ENCODE data around the gene CBR1.

The CBR1 gene

DNA sequence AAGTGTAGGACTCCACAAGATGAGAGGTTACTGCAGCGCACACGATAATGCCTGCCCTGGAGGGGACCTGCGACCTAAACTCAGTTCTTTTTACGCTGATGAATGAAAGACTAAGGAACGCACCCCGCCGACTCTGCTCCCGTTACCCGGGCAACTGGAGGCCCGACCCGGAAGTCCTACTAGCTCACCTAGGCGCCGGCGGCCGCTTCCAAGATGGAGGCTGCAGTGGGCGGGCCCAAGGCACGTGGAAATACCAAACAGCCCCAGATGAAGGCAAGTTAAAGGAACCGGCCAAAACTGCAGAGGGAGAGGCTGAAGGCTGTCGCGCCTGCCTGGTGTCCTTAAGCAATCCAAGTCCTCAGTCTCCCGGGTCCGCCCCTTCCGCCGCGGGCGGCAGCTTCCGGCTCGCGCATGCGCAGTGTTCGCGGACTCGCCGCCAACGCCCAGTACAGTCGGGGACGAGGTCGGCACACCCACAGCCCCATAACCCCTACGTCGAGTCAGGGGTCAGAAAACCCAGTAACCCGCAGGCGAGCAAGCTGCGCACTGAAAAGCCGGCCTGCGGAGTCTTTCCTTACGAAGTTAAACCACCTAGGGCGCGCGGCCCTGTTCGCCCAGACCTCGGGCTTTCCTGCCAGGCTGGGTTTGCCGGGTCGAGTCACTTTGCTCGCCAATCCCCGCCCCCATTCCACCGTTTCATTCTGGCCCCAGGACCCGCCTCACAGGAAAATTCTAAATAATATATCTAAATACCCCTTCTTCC lies 9.5 kb upstream of the CBR1 start, which contains the start of gene SETD4:
SETD4 (minus strand) TSS at position 368 of the 763 bp plus-strand sequence. CDS start 1,638 bp downstream, outside the sequence.
- TF ChIP-seq EZH2phosphoT487 (conservative IDR thresholded peaks at IDR 0.05; ENCODE audit: low read length) (no peak), CTCF (IDR thresholded peaks at IDR 0.05; ENCODE audit: insufficient read depth, low read length, poor library complexity, severe bottlenecking) (no peak)
- H3K79me2 ChIP-seq (ENCODE audit: insufficient read depth, low read length) = peaks cover 5% of the 10 kb centered on the region; the same call in 1 of the 2 replicates
- H3K9ac ChIP-seq (ENCODE audit: low read length) = peak within 1 kb of the TSS; percentile 75
- peaks cover 11% of the 10 kb centered on the region; the same call in 1 of the 2 replicates for H3K36me3 ChIP-seq (ENCODE audit: low read length)
- H4K20me1 ChIP-seq (ENCODE audit: low read depth, low read length) = no peaks in the 10 kb centered on the region
- no peaks in the 10 kb centered on the region for H3K27me3 ChIP-seq (ENCODE audit: low read length)
- H3K4me2 ChIP-seq (ENCODE audit: low read depth, low read length, poor library complexity, severe bottlenecking) = peak within 1 kb of the TSS; percentile 86
- no peaks in the 10 kb centered on the region for H3F3A ChIP-seq (ENCODE audit: insufficient read depth)
- peak within 1 kb of the TSS; percentile 88 for H3K4me3 ChIP-seq (ENCODE audit: insufficient read depth, low read length, poor library complexity, severe bottlenecking)
- peak within 1 kb of the TSS; percentile 88 for H3K27ac ChIP-seq (ENCODE audit: low read depth, low read length)
- H3K9me3 ChIP-seq (ENCODE audit: insufficient read depth, low read length) = no peaks in the 10 kb centered on the region
- H2AFZ ChIP-seq (ENCODE audit: low read depth, low read length, severe bottlenecking) = peak within 1 kb of the TSS; percentile 88
- no peaks in the 10 kb centered on the region for H3K9me2 ChIP-seq (replicated peaks; ENCODE audit: insufficient read depth, low read length)

DNA sequence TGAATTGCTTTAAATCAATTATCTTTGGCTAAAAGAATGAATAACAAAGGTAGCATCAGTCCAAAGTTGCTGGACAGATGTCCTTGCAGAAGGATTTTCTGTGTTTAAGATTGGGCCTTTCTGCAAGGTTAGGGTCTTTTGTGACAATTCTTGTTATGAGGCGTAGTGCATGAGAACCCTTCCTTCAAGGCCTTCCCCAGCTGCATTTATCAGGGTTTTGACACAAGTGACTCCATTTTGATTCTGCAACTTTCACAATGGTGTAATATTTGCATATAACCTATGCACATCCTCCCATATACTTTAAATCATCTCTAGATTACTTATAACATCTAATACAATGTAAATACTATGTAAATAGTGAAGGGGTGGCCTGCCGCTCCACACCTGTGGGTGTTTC lies 8.4 kb upstream of the CBR1 start:
- Histone ChIP-seq H2AFZ (ENCODE audit: low read depth, low read length, severe bottlenecking) (peak overlapping the region; percentile 88), H3K27me3 (ENCODE audit: low read length) (no peaks in the 10 kb centered on the region), H3K36me3 (ENCODE audit: low read length) (peaks cover 6% of the 10 kb centered on the region; the same call in 1 of the 2 replicates), H4K20me1 (ENCODE audit: low read depth, low read length) (no peaks in the 10 kb centered on the region), H3K4me2 (ENCODE audit: low read depth, low read length, poor library complexity, severe bottlenecking) (no peak overlapping the region), H3K9me3 (ENCODE audit: insufficient read depth, low read length) (no peaks in the 10 kb centered on the region), H3F3A (ENCODE audit: insufficient read depth) (no peaks in the 10 kb centered on the region), H3K9me2 (replicated peaks; ENCODE audit: insufficient read depth, low read length) (no peaks in the 10 kb centered on the region), H3K27ac (ENCODE audit: low read depth, low read length) (no peak overlapping the region), H3K9ac (ENCODE audit: low read length) (no peak overlapping the region), H3K79me2 (ENCODE audit: insufficient read depth, low read length) (peaks cover 5% of the 10 kb centered on the region; the same call in 1 of the 2 replicates), H3K4me3 (ENCODE audit: insufficient read depth, low read length, poor library complexity, severe bottlenecking) (no peak overlapping the region)
- no peak for TF ChIP-seq EZH2phosphoT487 (conservative IDR thresholded peaks at IDR 0.05; ENCODE audit: low read length)
- TF ChIP-seq CTCF (IDR thresholded peaks at IDR 0.05; ENCODE audit: insufficient read depth, low read length, poor library complexity, severe bottlenecking) = no peak

GRCh38 chr21:36063375-36064084 lies 6.3 kb upstream of the CBR1 start:
- TF ChIP-seq EZH2phosphoT487 (conservative IDR thresholded peaks at IDR 0.05; ENCODE audit: low read length) = no peak
- no peak for TF ChIP-seq CTCF (IDR thresholded peaks at IDR 0.05; ENCODE audit: insufficient read depth, low read length, poor library complexity, severe bottlenecking)
- H3K9me3 ChIP-seq (ENCODE audit: insufficient read depth, low read length) = no peaks in the 10 kb centered on the region
- no peak overlapping the region for H3K27ac ChIP-seq (ENCODE audit: low read depth, low read length)
- no peaks in the 10 kb centered on the region for H3F3A ChIP-seq (ENCODE audit: insufficient read depth)
- H3K4me3 ChIP-seq (ENCODE audit: insufficient read depth, low read length, poor library complexity, severe bottlenecking) = no peak overlapping the region
- H3K27me3 ChIP-seq (ENCODE audit: low read length) = no peaks in the 10 kb centered on the region
- no peaks in the 10 kb centered on the region for H3K36me3 ChIP-seq (ENCODE audit: low read length)
- no peak overlapping the region for H3K4me2 ChIP-seq (ENCODE audit: low read depth, low read length, poor library complexity, severe bottlenecking)
- H3K79me2 ChIP-seq (ENCODE audit: insufficient read depth, low read length) = peaks cover 5% of the 10 kb centered on the region; the same call in 1 of the 2 replicates
- no peak overlapping the region for H3K9ac ChIP-seq (ENCODE audit: low read length)
- H4K20me1 ChIP-seq (ENCODE audit: low read depth, low read length) = no peaks in the 10 kb centered on the region
- no peak overlapping the region for H2AFZ ChIP-seq (ENCODE audit: low read depth, low read length, severe bottlenecking)
- no peaks in the 10 kb centered on the region for H3K9me2 ChIP-seq (replicated peaks; ENCODE audit: insufficient read depth, low read length)

Measured in SU-DHL-6 (cell line).